Loucy (cell line): ENCODE data around the gene SIGLEC10.

Experiments used
- H2AFZ ChIP-seq: fragments of 200-600 bp; sonication (generic); 2 replicates; pipeline ENCODE4 v1.6.0; 2016; ENCODE audit warnings: antibody characterized with exemption, mild to moderate bottlenecking, low read length, moderate library complexity
- H3F3A ChIP-seq: fragments of 200-600 bp; 2 replicates; pipeline ENCODE4 v1.6.0; 2016; ENCODE audit warnings: antibody characterized with exemption, low read depth, mild to moderate bottlenecking
- H3K27me3 ChIP-seq: fragments of 200-600 bp; sonication (generic); 2 replicates; pipeline ENCODE4 v1.6.1; 2014; ENCODE audit warnings: low read length, mild to moderate bottlenecking; ENCODE audit not compliant: insufficient read depth, poor library complexity, severe bottlenecking
- H3K36me3 ChIP-seq: fragments of 200-600 bp; sonication (generic); 2 replicates; pipeline ENCODE4 v1.6.1; 2016; ENCODE audit warnings: low read length; ENCODE audit not compliant: insufficient read depth
- H3K4me1 ChIP-seq: fragments of 200-600 bp; sonication (generic); 2 replicates; pipeline ENCODE4 v1.5.1; 2014; ENCODE audit warnings: low read length, mild to moderate bottlenecking; ENCODE audit not compliant: insufficient read depth, poor library complexity, severe bottlenecking
- H3K4me2 ChIP-seq: fragments of 200-600 bp; sonication (generic); 2 replicates; pipeline ENCODE4 v1.6.0; 2014; ENCODE audit warnings: antibody characterized with exemption, low read length, low read depth, mild to moderate bottlenecking; ENCODE audit not compliant: poor library complexity, severe bottlenecking
- H3K4me3 ChIP-seq: fragments of 200-600 bp; sonication (generic); 2 replicates; pipeline ENCODE4 v1.5.1; 2014; ENCODE audit warnings: low read length, mild to moderate bottlenecking, mixed read lengths; ENCODE audit not compliant: poor library complexity, severe bottlenecking
- H3K79me2 ChIP-seq: fragments of 200-600 bp; sonication (generic); 2 replicates; pipeline ENCODE4 v1.6.1; 2014; ENCODE audit warnings: low read length; ENCODE audit not compliant: insufficient read depth
- H3K9ac ChIP-seq: fragments of 200-600 bp; sonication (generic); 2 replicates; pipeline ENCODE4 v1.6.0; 2014; ENCODE audit warnings: mild to moderate bottlenecking, low read depth, low read length, moderate library complexity; ENCODE audit not compliant: poor library complexity, severe bottlenecking
- H3K9me2 ChIP-seq: fragments of 200-600 bp; sonication (generic); replicated peaks from 2 replicates; pipeline ENCODE4 v1.6.1; 2016; ENCODE audit warnings: low read depth, low read length, mixed read lengths
- H3K9me3 ChIP-seq: fragments of 200-600 bp; sonication (generic); 2 replicates; pipeline ENCODE4 v1.6.1; 2014; ENCODE audit warnings: mild to moderate bottlenecking, antibody characterized with exemption, low read length, low read depth; ENCODE audit not compliant: insufficient read depth
- H4K20me1 ChIP-seq: fragments of 200-600 bp; sonication (generic); 2 replicates; pipeline ENCODE4 v1.6.0; 2014; ENCODE audit warnings: antibody characterized with exemption, low read length, mild to moderate bottlenecking; ENCODE audit not compliant: insufficient read depth, poor library complexity, severe bottlenecking
- EZH2phosphoT487 ChIP-seq: fragments of 200-600 bp; IDR thresholded peaks from 2 replicates; pipeline ENCODE4 v1.6.1; 2018; ENCODE audit warnings: antibody characterized with exemption, mild to moderate bottlenecking, moderate library complexity, borderline replicate concordance
- TF ChIP-seq, protein P1 (sequence below): fragments of 200-600 bp; sonication (generic); conservative IDR thresholded peaks from 2 replicates; pipeline ENCODE4 v1.5.1; 2014; ENCODE audit warnings: mild to moderate bottlenecking, antibody characterized with exemption, low read length

The SIGLEC10 gene

DNA sequence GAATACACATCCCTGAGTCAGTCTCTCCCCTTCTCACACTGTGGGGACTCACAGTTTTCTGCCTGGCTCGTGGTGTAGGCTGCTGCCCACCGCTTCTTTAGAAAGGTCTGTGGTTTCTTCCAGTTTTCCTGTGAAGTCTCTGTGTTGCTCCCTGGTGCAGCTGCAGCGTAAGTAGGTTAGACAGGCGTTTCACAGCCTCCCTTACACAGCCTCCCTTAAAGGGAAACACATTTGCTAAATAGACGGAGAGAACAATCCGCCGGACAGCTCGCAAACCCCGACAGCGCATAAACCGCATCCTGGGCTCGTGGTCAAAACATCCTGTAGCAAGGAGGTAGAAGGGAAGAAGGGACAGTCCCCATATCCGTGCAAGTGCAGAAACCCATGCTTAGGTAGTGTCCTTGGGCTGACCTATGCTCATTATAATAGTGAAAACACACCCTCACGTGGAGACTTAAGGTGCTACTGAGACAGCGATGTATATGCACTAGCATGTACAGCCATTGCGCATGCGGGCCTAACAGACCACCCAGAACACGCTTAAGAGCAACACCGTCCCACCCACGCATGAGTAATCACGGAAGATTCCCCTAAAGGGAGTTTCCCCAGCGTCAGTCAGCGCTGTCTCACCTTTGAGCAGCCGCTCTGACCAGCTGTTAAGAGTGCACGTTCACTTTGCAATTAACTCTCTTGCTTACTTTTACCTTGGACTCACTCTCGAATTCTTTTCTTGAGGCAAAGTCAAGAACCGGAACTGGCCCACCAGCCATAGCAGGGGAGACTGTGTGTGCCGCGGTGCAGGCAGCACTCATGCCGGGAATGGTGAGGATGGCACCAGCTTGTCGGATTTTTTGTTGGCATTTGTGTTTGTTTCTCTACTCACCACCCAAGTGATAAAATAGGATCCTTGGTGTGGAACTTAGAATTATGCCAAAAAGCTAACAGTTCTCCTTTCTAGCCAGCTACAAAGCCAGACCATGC, 24.3 kb upstream of the SIGLEC10 start:
- Histone ChIP-seq H4K20me1 (no peaks in the 10 kb centered on the region), H3K27me3 (no peaks in the 10 kb centered on the region), H2AFZ (peak overlapping the region; percentile 71), H3K4me3 (peak overlapping the region; percentile 64), H3K79me2 (no peaks in the 10 kb centered on the region), H3K4me2 (peak overlapping the region; percentile 84), H3K9me2 (no peaks in the 10 kb centered on the region), H3K36me3 (no peaks in the 10 kb centered on the region), H3K9me3 (no peaks in the 10 kb centered on the region), H3K9ac (peak overlapping the region; percentile 69), H3F3A (no peaks in the 10 kb centered on the region), H3K4me1 (peaks cover 17% of the 10 kb centered on the region)
- TF ChIP-seq, protein P1, sequence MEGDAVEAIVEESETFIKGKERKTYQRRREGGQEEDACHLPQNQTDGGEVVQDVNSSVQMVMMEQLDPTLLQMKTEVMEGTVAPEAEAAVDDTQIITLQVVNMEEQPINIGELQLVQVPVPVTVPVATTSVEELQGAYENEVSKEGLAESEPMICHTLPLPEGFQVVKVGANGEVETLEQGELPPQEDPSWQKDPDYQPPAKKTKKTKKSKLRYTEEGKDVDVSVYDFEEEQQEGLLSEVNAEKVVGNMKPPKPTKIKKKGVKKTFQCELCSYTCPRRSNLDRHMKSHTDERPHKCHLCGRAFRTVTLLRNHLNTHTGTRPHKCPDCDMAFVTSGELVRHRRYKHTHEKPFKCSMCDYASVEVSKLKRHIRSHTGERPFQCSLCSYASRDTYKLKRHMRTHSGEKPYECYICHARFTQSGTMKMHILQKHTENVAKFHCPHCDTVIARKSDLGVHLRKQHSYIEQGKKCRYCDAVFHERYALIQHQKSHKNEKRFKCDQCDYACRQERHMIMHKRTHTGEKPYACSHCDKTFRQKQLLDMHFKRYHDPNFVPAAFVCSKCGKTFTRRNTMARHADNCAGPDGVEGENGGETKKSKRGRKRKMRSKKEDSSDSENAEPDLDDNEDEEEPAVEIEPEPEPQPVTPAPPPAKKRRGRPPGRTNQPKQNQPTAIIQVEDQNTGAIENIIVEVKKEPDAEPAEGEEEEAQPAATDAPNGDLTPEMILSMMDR = no peak
- TF ChIP-seq EZH2phosphoT487 = no peak

DNA sequence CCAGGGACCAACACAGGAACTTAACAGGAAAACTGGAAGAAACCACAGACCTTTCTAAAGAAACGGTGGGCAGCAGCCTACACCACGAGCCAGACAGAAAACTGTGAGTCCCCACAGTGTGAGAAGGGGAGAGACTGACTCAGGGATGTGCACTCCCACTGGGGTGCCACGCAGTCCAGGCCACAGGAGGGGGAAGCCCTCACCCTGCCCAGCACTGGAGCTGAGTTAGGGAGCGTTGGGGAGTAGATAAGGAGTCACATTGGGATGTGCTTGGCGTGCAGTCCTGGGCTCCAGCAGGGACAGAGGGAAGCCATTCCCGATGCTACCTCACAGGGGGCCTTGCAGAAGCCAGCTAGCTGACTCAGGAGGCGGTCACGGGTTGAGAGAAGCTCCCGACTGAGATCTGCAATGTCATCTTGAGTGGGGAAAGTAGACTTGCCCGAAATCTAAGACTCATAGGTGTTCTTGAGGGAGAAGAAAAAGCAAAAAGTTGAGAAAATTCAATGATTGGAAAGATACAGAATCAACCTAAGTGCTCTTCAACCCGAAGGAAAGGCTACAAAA, 23.5 kb upstream of the SIGLEC10 start:
- H3K9me2 ChIP-seq = no peaks in the 10 kb centered on the region
- no peak for TF ChIP-seq EZH2phosphoT487
- TF ChIP-seq, protein P1 = no peak
- H3K4me1 ChIP-seq = peaks cover 17% of the 10 kb centered on the region
- H3K9ac ChIP-seq = peak overlapping the region; percentile 69
- H2AFZ ChIP-seq = peak overlapping the region; percentile 71
- H3K4me2 ChIP-seq = peak overlapping the region; percentile 84
- H3K9me3 ChIP-seq = no peaks in the 10 kb centered on the region
- no peaks in the 10 kb centered on the region for H3K27me3 ChIP-seq
- H3K4me3 ChIP-seq = peak overlapping the region; percentile 64
- no peaks in the 10 kb centered on the region for H3K79me2 ChIP-seq
- H3K36me3 ChIP-seq = no peaks in the 10 kb centered on the region
- H3F3A ChIP-seq = no peaks in the 10 kb centered on the region
- H4K20me1 ChIP-seq = no peaks in the 10 kb centered on the region

DNA sequence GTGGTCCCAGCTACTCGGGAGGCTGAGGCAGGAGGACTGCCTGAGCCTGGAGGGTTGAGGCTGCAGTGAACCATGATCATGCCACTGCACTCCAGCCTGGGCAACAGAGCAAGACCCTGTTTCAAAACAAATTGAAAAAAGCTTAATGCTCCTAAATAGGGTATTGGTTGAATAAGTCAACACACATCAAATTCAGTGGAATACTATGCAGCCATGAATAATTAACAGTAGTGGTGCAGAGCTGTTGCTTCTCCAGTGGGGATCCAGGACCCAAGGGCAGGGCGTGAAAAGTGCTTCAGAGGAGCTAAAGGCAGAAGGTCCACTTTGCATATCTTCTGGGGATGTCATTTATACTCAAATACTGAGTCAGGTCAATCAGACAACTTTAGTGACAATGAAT, 22.6 kb upstream of the SIGLEC10 start:
- Histone ChIP-seq H3K9me2 (no peaks in the 10 kb centered on the region), H3K4me1 (peaks cover 17% of the 10 kb centered on the region), H3K9me3 (no peaks in the 10 kb centered on the region), H3K27me3 (no peaks in the 10 kb centered on the region), H3K9ac (no peak overlapping the region), H3K4me2 (no peak overlapping the region), H2AFZ (no peak overlapping the region), H3F3A (no peaks in the 10 kb centered on the region), H4K20me1 (no peaks in the 10 kb centered on the region), H3K4me3 (no peak overlapping the region), H3K36me3 (no peaks in the 10 kb centered on the region), H3K79me2 (no peaks in the 10 kb centered on the region)
- TF ChIP-seq, protein P1 = no peak
- TF ChIP-seq EZH2phosphoT487 = no peak
